HEK293 (cell line): ENCODE results near the gene CP.

ENCODE experiments used
- CTCF ChIA-PET: fragments of 350-600 bp; formaldehyde crosslinking; extraction: SDS; loops from one replicate; lab custom pipeline; 2021; ENCODE audit warnings: antibody characterized with exemption; lab: Yijun Ruan, JAX
- POLR2A ChIA-PET: fragments of 300-600 bp; formaldehyde crosslinking; extraction: SDS; loops from one replicate; lab custom pipeline; 2020; ENCODE audit warnings: antibody characterized with exemption, inconsistent platforms; lab: Yijun Ruan, JAX
- H3K27ac ChIP-seq: fragments of 200-500 bp; sonication (Bioruptor generic); 2 replicates; pipeline ENCODE4 v1.5.1; 2014; ENCODE audit warnings: low read depth, low read length, control low read depth, inconsistent platforms; ENCODE audit errors: extremely low read depth
- H3K36me3 ChIP-seq, 2 experiments: fragments of 200-500 bp in 1 of 2; sonication (Bioruptor generic) in 1 of 2; 1 replicate in 1 of 2; 2 replicates in 1 of 2; pipeline ENCODE4 v1.5.1; 2014 to 2017; ENCODE audit warnings: inconsistent platforms in 2 of 2, low read length in 2 of 2; ENCODE audit not compliant: control insufficient read depth in 2 of 2, insufficient read depth in 1 of 2
- H3K4me1 ChIP-seq: fragments of 200-500 bp; sonication (Bioruptor generic); 2 replicates; pipeline ENCODE4 v1.5.1; 2014; ENCODE audit warnings: mild to moderate bottlenecking, low read length, inconsistent platforms; ENCODE audit not compliant: control insufficient read depth, insufficient read depth
- H3K4me3 ChIP-seq: 2 replicates; pipeline ENCODE4 v1.5.1; 2011; ENCODE audit warnings: low read depth, mild to moderate bottlenecking, control low read depth, low read length, moderate library complexity
- H3K9me3 ChIP-seq: fragments of 200-500 bp; sonication (Bioruptor generic); 2 replicates; pipeline ENCODE4 v1.5.1; 2014; ENCODE audit warnings: low read depth, low read length, inconsistent platforms; ENCODE audit not compliant: control insufficient read depth, insufficient read depth
- AEBP2 ChIP-seq: fragments of 450-650 bp; formaldehyde crosslinking; IDR thresholded peaks from 2 replicates; pipeline ENCODE4 v1.5.1; 2016; ENCODE audit warnings: missing biosample characterization, missing genetic modification characterization, borderline replicate concordance
- ELK4 ChIP-seq: IDR thresholded peaks from 2 replicates; pipeline ENCODE4 v1.6.1; 2011; ENCODE audit warnings: mild to moderate bottlenecking, low read depth, low read length, borderline replicate concordance
- INSM2 ChIP-seq: fragments of 450-650 bp; formaldehyde crosslinking; IDR thresholded peaks from 2 replicates; pipeline ENCODE4 v1.5.1; 2016; ENCODE audit warnings: missing biosample characterization, missing genetic modification characterization
- PRDM1 ChIP-seq: fragments of 450-650 bp; formaldehyde crosslinking; IDR thresholded peaks from 2 replicates; pipeline ENCODE4; 2016; ENCODE audit warnings: missing biosample characterization, missing genetic modification characterization
- YY2 ChIP-seq: fragments of 450-650 bp; formaldehyde crosslinking; IDR thresholded peaks from 2 replicates; pipeline ENCODE4 v1.5.1; 2016; ENCODE audit warnings: missing biosample characterization, missing genetic modification characterization
- ZFP41 ChIP-seq: fragments of 450-650 bp; formaldehyde crosslinking; IDR thresholded peaks from 2 replicates; pipeline ENCODE4 v1.5.1; 2016; ENCODE audit warnings: missing biosample characterization, missing genetic modification characterization, borderline replicate concordance
- ZFP69B ChIP-seq: fragments of 450-650 bp; formaldehyde crosslinking; IDR thresholded peaks from 2 replicates; pipeline ENCODE4 v1.5.1; 2016; ENCODE audit warnings: missing biosample characterization, missing genetic modification characterization
- ZNF211 ChIP-seq: fragments of 450-650 bp; formaldehyde crosslinking; IDR thresholded peaks from 2 replicates; pipeline ENCODE4 v1.5.1; 2016; ENCODE audit warnings: low read depth, missing biosample characterization, missing genetic modification characterization
- ZNF280D ChIP-seq: fragments of 450-650 bp; formaldehyde crosslinking; IDR thresholded peaks from 2 replicates; pipeline ENCODE4 v1.5.1; 2016; ENCODE audit warnings: missing biosample characterization, missing genetic modification characterization
- ZNF341 ChIP-seq: fragments of 450-650 bp; formaldehyde crosslinking; IDR thresholded peaks from 2 replicates; pipeline ENCODE4; 2016; ENCODE audit warnings: low read depth, missing biosample characterization, missing genetic modification characterization
- ZNF394 ChIP-seq: fragments of 450-650 bp; formaldehyde crosslinking; IDR thresholded peaks from 2 replicates; pipeline ENCODE4 v1.5.1; 2016; ENCODE audit warnings: missing biosample characterization, missing genetic modification characterization, mild to moderate bottlenecking, moderate library complexity, borderline replicate concordance
- ZNF501 ChIP-seq: fragments of 450-650 bp; formaldehyde crosslinking; IDR thresholded peaks from 2 replicates; pipeline ENCODE4 v1.5.1; 2016; ENCODE audit warnings: missing biosample characterization, missing genetic modification characterization
- ZNF518A ChIP-seq: fragments of 450-650 bp; formaldehyde crosslinking; conservative IDR thresholded peaks from 2 replicates; pipeline ENCODE4 v1.5.1; 2016; ENCODE audit warnings: low read depth, missing biosample characterization, missing genetic modification characterization
- ZNF585B ChIP-seq: fragments of 450-650 bp; formaldehyde crosslinking; IDR thresholded peaks from 2 replicates; pipeline ENCODE4 v1.5.1; 2016; ENCODE audit warnings: missing biosample characterization, missing genetic modification characterization
- ZNF623 ChIP-seq: fragments of 450-650 bp; formaldehyde crosslinking; IDR thresholded peaks from 2 replicates; pipeline ENCODE4 v1.5.1; 2016; ENCODE audit warnings: missing biosample characterization, missing genetic modification characterization
- ZNF677 ChIP-seq: fragments of 450-650 bp; IDR thresholded peaks from 2 replicates; pipeline ENCODE4 v1.5.0; 2018; ENCODE audit warnings: missing biosample characterization, mild to moderate bottlenecking, missing genetic modification characterization, moderate library complexity
- ZNF707 ChIP-seq: fragments of 450-650 bp; formaldehyde crosslinking; IDR thresholded peaks from 2 replicates; pipeline ENCODE4 v1.5.1; 2016; ENCODE audit warnings: missing biosample characterization, missing genetic modification characterization
- ZNF792 ChIP-seq: fragments of 450-650 bp; formaldehyde crosslinking; IDR thresholded peaks from 2 replicates; pipeline ENCODE4 v1.5.1; 2016; ENCODE audit warnings: missing biosample characterization, missing genetic modification characterization
- TF ChIP-seq, protein P1 (sequence below): fragments of 450-650 bp; formaldehyde crosslinking; conservative IDR thresholded peaks from 2 replicates; pipeline ENCODE4 v1.5.1; 2016; ENCODE audit warnings: low read depth, missing biosample characterization, missing genetic modification characterization

The CP gene

GRCh38 chr3:149204390-149204991 is 17.1 kb downstream of the CP start (continued):
- TF ChIP-seq, protein P1, sequence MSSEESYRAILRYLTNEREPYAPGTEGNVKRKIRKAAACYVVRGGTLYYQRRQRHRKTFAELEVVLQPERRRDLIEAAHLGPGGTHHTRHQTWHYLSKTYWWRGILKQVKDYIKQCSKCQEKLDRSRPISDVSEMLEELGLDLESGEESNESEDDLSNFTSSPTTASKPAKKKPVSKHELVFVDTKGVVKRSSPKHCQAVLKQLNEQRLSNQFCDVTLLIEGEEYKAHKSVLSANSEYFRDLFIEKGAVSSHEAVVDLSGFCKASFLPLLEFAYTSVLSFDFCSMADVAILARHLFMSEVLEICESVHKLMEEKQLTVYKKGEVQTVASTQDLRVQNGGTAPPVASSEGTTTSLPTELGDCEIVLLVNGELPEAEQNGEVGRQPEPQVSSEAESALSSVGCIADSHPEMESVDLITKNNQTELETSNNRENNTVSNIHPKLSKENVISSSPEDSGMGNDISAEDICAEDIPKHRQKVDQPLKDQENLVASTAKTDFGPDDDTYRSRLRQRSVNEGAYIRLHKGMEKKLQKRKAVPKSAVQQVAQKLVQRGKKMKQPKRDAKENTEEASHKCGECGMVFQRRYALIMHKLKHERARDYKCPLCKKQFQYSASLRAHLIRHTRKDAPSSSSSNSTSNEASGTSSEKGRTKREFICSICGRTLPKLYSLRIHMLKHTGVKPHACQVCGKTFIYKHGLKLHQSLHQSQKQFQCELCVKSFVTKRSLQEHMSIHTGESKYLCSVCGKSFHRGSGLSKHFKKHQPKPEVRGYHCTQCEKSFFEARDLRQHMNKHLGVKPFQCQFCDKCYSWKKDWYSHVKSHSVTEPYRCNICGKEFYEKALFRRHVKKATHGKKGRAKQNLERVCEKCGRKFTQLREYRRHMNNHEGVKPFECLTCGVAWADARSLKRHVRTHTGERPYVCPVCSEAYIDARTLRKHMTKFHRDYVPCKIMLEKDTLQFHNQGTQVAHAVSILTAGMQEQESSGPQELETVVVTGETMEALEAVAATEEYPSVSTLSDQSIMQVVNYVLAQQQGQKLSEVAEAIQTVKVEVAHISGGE (tag by site-specific recombination) = no peak
- no peak for TF ChIP-seq ZNF394 (tag by site-specific recombination)
- no peak for TF ChIP-seq PRDM1 (tag by site-specific recombination)
- TF ChIP-seq ZNF677 (tag by site-specific recombination) = no peak
- TF ChIP-seq YY2 (tag by site-specific recombination) = no peak
- no peak for TF ChIP-seq ZFP41 (tag by site-specific recombination)
- TF ChIP-seq AEBP2 (tag by site-specific recombination) = no peak
- TF ChIP-seq ELK4 = no peak
- TF ChIP-seq INSM2 (tag by site-specific recombination) = no peak
- TF ChIP-seq ZNF280D (tag by site-specific recombination) = no peak

GRCh38 chr3:149203758-149204157 is 17.9 kb downstream of the CP start:
- peaks cover 3% of the 10 kb centered on the region for H3K4me1 ChIP-seq
- no peak overlapping the region for H3K4me3 ChIP-seq
- H3K27ac ChIP-seq = no peak overlapping the region
- ChIA-PET POLR2A (no interaction called here), CTCF (no interaction called here)
- no peaks in the 10 kb centered on the region for H3K9me3 ChIP-seq
- H3K36me3 ChIP-seq = no peaks in the 10 kb centered on the region
- TF ChIP-seq ZNF585B (no peak), ZNF792 (tag by site-specific recombination) (no peak), ZNF518A (tag by site-specific recombination) (no peak), ZNF211 (tag by site-specific recombination) (no peak), ZFP69B (no peak), ZNF501 (tag by site-specific recombination) (no peak), ZNF623 (tag by site-specific recombination) (no peak), ZNF707 (tag by site-specific recombination) (no peak), ZNF341 (no peak)
